Activated CD8-positive, alpha-beta memory T cell treated with anti-CD3 and anti-CD28 coated beads for 1 hour (primary cell): ENCODE data around the gene SEPTIN5.
"Not testable (repeated sequence)": the region's sequence is repeated elsewhere in the genome, so short reads cannot be mapped to it uniquely, and the experiment has no call there.

ENCODE experiments used
- DNase-seq, 2 donors: peaks; one replicate each; pipeline ENCODE4 v3.0.0-alpha.2; 2020; ENCODE audit warnings: low read depth in 1 of 2; ENCODE audit errors: extremely low read depth in 1 of 2

Gene SEPTIN5

GRCh38 chr22:19719050-19719482 lies 4.8 kb downstream of the SEPTIN5 start:
- no peak for DNase-seq

- no peak for DNase-seq
These were observed 5.3 kb downstream of the SEPTIN5 start for GRCh38 chr22:19719488-19720021.

- no peak for DNase-seq
These were observed 6.0 kb downstream of the SEPTIN5 start for GRCh38 chr22:19720150-19720827.

GRCh38 chr22:19720999-19721329 lies 6.7 kb downstream of the SEPTIN5 start:
- DNase-seq = no peak

- no peak for DNase-seq
These were observed 7.3 kb downstream of the SEPTIN5 start for GRCh38 chr22:19721330-19722177.

- DNase-seq = no peak
These were observed 8.1 kb downstream of the SEPTIN5 start for GRCh38 chr22:19722178-19722981.

GRCh38 chr22:19722982-19723231 lies 8.6 kb downstream of the SEPTIN5 start:
- no peak for DNase-seq

- no peak for DNase-seq
These were observed 9.1 kb downstream of the SEPTIN5 start, which contains the start of gene GP1BB for GRCh38 chr22:19723232-19723982. Gene GP1BB, plus strand, starts transcription at chr22:19723539. Its CDS starts 31 bp downstream, at chr22:19723570.

- DNase-seq = no peak
These were observed 9.9 kb downstream of the SEPTIN5 start for GRCh38 chr22:19723983-19724827.

- DNase-seq = no peak
These were observed 10.8 kb downstream of the SEPTIN5 start for GRCh38 chr22:19724927-19725661.

- not testable (repeated sequence) for DNase-seq
These were observed 11.9 kb downstream of the SEPTIN5 start for GRCh38 chr22:19726064-19726788.

GRCh38 chr22:19727310-19728150 lies 13.2 kb downstream of the SEPTIN5 start:
- no peak for DNase-seq

- DNase-seq = no peak
These were observed 14.0 kb downstream of the SEPTIN5 start for GRCh38 chr22:19728271-19728670.

- no peak for DNase-seq
These were observed 14.5 kb downstream of the SEPTIN5 start for GRCh38 chr22:19728836-19729235.

- no peak for DNase-seq
These were observed 15.2 kb downstream of the SEPTIN5 start for GRCh38 chr22:19729507-19729906.

GRCh38 chr22:19730198-19730597 lies 15.9 kb downstream of the SEPTIN5 start:
- DNase-seq = no peak

- peak; percentile 73 to 86 for DNase-seq
These were observed 16.5 kb downstream of the SEPTIN5 start for GRCh38 chr22:19730655-19731360.
